Upper lobe of left lung (tissue), 6 donors: Measurements from ENCODE around the gene CACNB4. TPM values are rescaled to one million over a fixed set of nuclear protein-coding genes. Genes with fewer than 3 reads are reported as not detected.

Source experiments
- ATAC-seq, 2 donors: fragments of 200-7000 bp; cut with Tn5 transposase; one replicate each; pipeline ENCODE4 v1.9.1; 2022; ENCODE audit warnings: mild to moderate bottlenecking in 2 of 2, moderate library complexity in 2 of 2; ENCODE audit not compliant: low FRiP score in 2 of 2
- DNase-seq, 2 donors: peaks; one replicate each; pipeline ENCODE4 v3.0.0-alpha.2; 2019 to 2020
- H3K27ac ChIP-seq, 4 donors: fragments of 200-600 bp; sonication (generic); one replicate each; pipeline ENCODE4 v1.5.1; 2016 to 2019
- H3K27me3 ChIP-seq, 4 donors: fragments of 200-600 bp; sonication (generic); one replicate each; pipeline ENCODE4 v1.5.1; 2017 to 2019
- H3K36me3 ChIP-seq, 4 donors: fragments of 200-600 bp; sonication (generic); one replicate each; pipeline ENCODE4 v1.5.1; 2016 to 2019
- H3K4me1 ChIP-seq, 4 donors: fragments of 200-600 bp; sonication (generic); one replicate each; pipeline ENCODE4 v1.5.1; 2018 to 2019
- H3K4me3 ChIP-seq, 4 donors: fragments of 200-600 bp; sonication (generic); one replicate each; pipeline ENCODE4 v1.5.1; 2017 to 2019; ENCODE audit warnings: mild to moderate bottlenecking in 2 of 4, moderate library complexity in 1 of 4
- H3K9me3 ChIP-seq, 4 donors: fragments of 200-600 bp; sonication (generic); one replicate each; pipeline ENCODE4 v1.5.1; 2018 to 2019
- EP300 ChIP-seq, 4 donors: sonication (generic); formaldehyde crosslinking; IDR thresholded peaks; one replicate each; pipeline ENCODE4 v1.5.1; 2017; ENCODE audit warnings: antibody characterized with exemption in 4 of 4, control low read depth in 2 of 4
- POLR2A ChIP-seq, 4 donors: fragments of 450-650 bp; IDR thresholded peaks; one replicate each; pipeline ENCODE4 v1.5.1; 2016 to 2017; ENCODE audit warnings: antibody characterized with exemption in 4 of 4, mild to moderate bottlenecking in 2 of 4
- POLR2AphosphoS5 ChIP-seq, 2 donors: sonication (generic); formaldehyde crosslinking; IDR thresholded peaks; one replicate each; pipeline ENCODE4 v1.5.1; 2017; ENCODE audit warnings: antibody characterized with exemption in 2 of 2
- WGBS, 2 donors: methylation state at CpG; one replicate each; pipeline ENCODE4 v1.1.5; 2017 to 2018; 5-methylcytosine and 5-hydroxymethylcytosine counted together
- total RNA-seq, 6 donors: library from RNA; depleted of rRNA in 4 of 6; stranded (reverse); fragments of >200 nt in 4 of 6; gene quantifications; one replicate each; pipeline versions ENCODE4 v1.1.0 to v1.2.1, GENCODE V29; 2016 to 2021
- TF ChIP-seq, protein P1 (sequence below), 6 experiments: fragments of 450-650 bp in 4 of 6; fragments of 200-600 bp in 2 of 6; sonication (generic) in 2 of 6; IDR thresholded peaks; one replicate each; pipeline ENCODE4 v1.5.1; 2016 to 2019; ENCODE audit warnings: antibody characterized with exemption in 6 of 6
- donor health status: DM: no; HTN: no; CAD: no; lungs with moderate emphysema.
- donor health status: DM: no; HTN: yes; CAD: no; lungs with severe emphysema.

The CACNB4 gene
- 10 to 100 TPM in 3 of 6 donors, 1 to 10 TPM in 3; 7.7 to 21.0 (median 12.8) TPM for total RNA-seq

GRCh38 chr2:152098496-152099366 lies at the start of gene CACNB4:
CACNB4 (minus strand) TSS chr2:152099044.
- Histone ChIP-seq H3K4me1 (peaks cover 13 to 29% (median 21%) of the 10 kb centered on the region in 4 donors), H3K27me3 (peaks cover 0 to 7% (median 2%) of the 10 kb centered on the region in 4 donors), H3K27ac (peak within 1 kb of the TSS; percentile 6 to 75 (median 40)), H3K4me3 (peak within 1 kb of the TSS; percentile 63 to 83 (median 74)), H3K9me3 (no peaks in the 10 kb centered on the region), H3K36me3 (no peaks in the 10 kb centered on the region)
- TF ChIP-seq EP300 (IDR thresholded peaks at IDR 0.05) (no peak), POLR2AphosphoS5 (IDR thresholded peaks at IDR 0.05) (no peak), POLR2A (IDR thresholded peaks at IDR 0.05) (no peak)
- TF ChIP-seq, protein P1, sequence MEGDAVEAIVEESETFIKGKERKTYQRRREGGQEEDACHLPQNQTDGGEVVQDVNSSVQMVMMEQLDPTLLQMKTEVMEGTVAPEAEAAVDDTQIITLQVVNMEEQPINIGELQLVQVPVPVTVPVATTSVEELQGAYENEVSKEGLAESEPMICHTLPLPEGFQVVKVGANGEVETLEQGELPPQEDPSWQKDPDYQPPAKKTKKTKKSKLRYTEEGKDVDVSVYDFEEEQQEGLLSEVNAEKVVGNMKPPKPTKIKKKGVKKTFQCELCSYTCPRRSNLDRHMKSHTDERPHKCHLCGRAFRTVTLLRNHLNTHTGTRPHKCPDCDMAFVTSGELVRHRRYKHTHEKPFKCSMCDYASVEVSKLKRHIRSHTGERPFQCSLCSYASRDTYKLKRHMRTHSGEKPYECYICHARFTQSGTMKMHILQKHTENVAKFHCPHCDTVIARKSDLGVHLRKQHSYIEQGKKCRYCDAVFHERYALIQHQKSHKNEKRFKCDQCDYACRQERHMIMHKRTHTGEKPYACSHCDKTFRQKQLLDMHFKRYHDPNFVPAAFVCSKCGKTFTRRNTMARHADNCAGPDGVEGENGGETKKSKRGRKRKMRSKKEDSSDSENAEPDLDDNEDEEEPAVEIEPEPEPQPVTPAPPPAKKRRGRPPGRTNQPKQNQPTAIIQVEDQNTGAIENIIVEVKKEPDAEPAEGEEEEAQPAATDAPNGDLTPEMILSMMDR (IDR thresholded peaks at IDR 0.05): no peak
- 0 to 1% methylated on average over 36 to 57 of the region's 73 CpGs for WGBS, 2 donors
- ATAC-seq (peak; percentile 64 to 71), DNase-seq (peak; percentile 43 to 89)

DNA sequence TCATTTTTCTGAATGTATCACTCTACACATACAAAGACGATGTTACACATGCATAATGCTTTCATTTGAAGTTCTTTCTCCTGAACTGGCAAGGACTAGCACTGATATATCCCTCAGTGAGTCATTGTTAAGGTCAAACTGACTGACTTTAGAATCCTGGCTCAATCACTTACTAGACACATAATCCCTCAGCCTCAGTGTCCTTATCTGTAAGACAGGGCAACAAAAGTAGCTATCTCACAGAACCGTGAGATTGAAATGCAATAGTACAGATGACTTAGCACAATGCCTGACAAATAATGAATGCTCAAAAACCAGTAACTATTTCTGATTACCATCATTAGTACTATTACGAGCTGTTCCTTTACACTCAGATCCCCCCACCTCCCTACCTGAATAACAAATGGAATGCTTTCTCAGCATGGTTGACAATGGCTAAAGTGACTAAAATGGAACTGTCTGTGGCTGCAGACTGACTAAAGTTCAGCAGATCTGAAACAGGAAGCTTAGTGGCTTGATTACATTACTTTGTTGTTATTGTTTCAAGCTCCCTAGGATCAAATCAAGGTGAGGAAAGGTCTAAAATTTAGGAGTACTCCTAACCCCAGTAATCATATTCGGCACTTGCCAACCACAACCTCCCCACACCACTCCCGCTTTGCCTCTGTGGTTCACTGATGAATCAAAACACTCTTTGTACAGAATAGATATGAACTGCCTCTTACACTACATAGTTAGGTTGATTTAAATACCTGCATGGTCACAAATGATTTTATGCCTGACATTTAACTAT lies 35.8 kb upstream of the CACNB4 start:
- TF ChIP-seq EP300 (IDR thresholded peaks at IDR 0.05): no peak
- no peaks in the 10 kb centered on the region for H3K9me3 ChIP-seq
- H3K4me3 ChIP-seq: no peak overlapping the region
- ATAC-seq: no peak
- peaks cover 0 to 26% (median 6%) of the 10 kb centered on the region in 4 donors for H3K36me3 ChIP-seq
- H3K27me3 ChIP-seq: no peaks in the 10 kb centered on the region
- 83 to 86% methylated on average over 5 of the region's 5 CpGs for WGBS, 2 donors
- DNase-seq: no peak
- no peak overlapping the region for H3K27ac ChIP-seq
- H3K4me1 ChIP-seq: no peaks in the 10 kb centered on the region

DNA sequence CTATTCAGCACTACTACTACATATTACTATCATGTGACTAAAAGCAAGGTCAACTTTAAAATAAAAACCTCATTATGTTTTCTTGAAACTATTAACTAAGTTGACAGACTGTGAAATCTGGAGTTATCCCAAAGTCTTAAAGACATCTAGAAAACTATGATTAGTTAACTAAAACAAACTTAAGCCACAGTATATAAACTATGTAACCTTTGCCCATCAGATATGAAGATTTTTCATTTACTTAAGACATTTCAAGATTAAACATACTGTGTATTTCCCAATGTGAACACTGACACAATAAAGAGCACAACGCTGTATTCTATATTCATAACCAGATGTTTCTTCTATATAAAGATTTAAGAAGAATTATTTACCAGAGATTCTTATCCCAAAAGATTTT lies 33.5 kb upstream of the CACNB4 start:
- WGBS, 2 donors: 30 to 38% methylated on average over 1 of the region's 1 CpG
- Histone ChIP-seq H3K27ac (no peak overlapping the region), H3K9me3 (no peaks in the 10 kb centered on the region), H3K27me3 (no peaks in the 10 kb centered on the region), H3K4me3 (no peak overlapping the region), H3K36me3 (peaks cover 0 to 22% (median 8%) of the 10 kb centered on the region in 4 donors), H3K4me1 (no peaks in the 10 kb centered on the region)
- DNase-seq (no peak), ATAC-seq (no peak)
- TF ChIP-seq EP300 (IDR thresholded peaks at IDR 0.05): no peak
- TF ChIP-seq, protein P1 (IDR thresholded peaks at IDR 0.05): no peak
- no peak for TF ChIP-seq POLR2A (IDR thresholded peaks at IDR 0.05)
- no peak for TF ChIP-seq POLR2AphosphoS5 (IDR thresholded peaks at IDR 0.05)

DNA sequence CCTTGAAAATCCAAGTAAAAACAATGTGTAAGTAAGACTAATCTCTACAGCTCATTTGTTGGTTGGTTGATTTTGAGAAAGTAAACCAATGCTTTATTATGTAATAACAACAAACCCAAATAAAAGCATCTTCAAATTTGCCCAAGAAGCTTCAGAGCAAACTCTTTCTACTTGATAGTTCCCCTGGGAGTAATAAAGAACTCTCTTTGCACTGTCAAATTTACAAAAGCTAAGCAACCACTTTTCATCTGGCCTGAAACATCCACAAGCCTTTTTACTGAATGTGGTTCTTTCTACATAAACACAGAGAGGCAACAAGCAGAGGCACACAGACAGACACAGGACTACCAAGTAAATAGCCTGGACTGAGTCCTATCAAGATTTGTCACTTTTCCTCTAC lies 28.8 kb upstream of the CACNB4 start:
- H3K4me3 ChIP-seq: no peak overlapping the region
- H3K27ac ChIP-seq: no peak overlapping the region
- H3K36me3 ChIP-seq: peaks cover 2 to 50% (median 15%) of the 10 kb centered on the region in 4 donors
- DNase-seq: no peak
- TF ChIP-seq, protein P1 (IDR thresholded peaks at IDR 0.05): no peak
- TF ChIP-seq EP300 (IDR thresholded peaks at IDR 0.05): no peak
- no peak for TF ChIP-seq POLR2AphosphoS5 (IDR thresholded peaks at IDR 0.05)
- TF ChIP-seq POLR2A (IDR thresholded peaks at IDR 0.05): no peak
- H3K27me3 ChIP-seq: no peaks in the 10 kb centered on the region
- no peaks in the 10 kb centered on the region for H3K4me1 ChIP-seq
- no peak for ATAC-seq
- H3K9me3 ChIP-seq: no peaks in the 10 kb centered on the region

DNA sequence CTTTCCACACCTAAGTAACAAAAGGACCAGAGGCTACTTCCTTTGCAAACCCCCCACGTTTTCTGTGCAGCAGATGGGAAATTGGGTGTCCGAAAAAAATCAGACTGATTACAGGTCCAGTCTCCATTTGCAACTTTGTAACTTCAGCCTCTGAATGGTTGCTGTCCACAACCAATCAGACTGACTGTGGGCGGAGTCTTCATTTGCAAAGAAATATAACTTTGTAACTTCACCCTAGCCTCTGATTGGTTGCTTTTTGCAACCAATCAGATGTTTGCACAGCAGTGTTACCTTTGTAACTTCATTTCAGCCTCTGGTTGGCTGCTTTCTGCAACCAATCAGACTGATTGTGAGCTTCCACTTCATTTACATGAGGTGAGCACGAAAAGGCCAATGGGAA lies 27.8 kb upstream of the CACNB4 start:
- H3K27me3 ChIP-seq: no peaks in the 10 kb centered on the region
- H3K4me3 ChIP-seq: no peak overlapping the region
- DNase-seq: no peak
- H3K4me1 ChIP-seq: no peaks in the 10 kb centered on the region
- peaks cover 2 to 51% (median 16%) of the 10 kb centered on the region in 4 donors for H3K36me3 ChIP-seq
- ATAC-seq: no peak
- no peak for TF ChIP-seq POLR2AphosphoS5 (IDR thresholded peaks at IDR 0.05)
- TF ChIP-seq POLR2A (IDR thresholded peaks at IDR 0.05): no peak
- TF ChIP-seq, protein P1 (IDR thresholded peaks at IDR 0.05): no peak
- no peak for TF ChIP-seq EP300 (IDR thresholded peaks at IDR 0.05)
- 75 to 82% methylated on average over 4 of the region's 4 CpGs for WGBS, 2 donors
- no peaks in the 10 kb centered on the region for H3K9me3 ChIP-seq
- no peak overlapping the region for H3K27ac ChIP-seq
